Measurements from ENCODE around the gene E4F1. TPM values are rescaled to one million over a fixed set of nuclear protein-coding genes. Genes with fewer than 3 reads are reported as not detected.

The E4F1 gene
- total and polyA plus RNA-seq, 7 donors, result 10.8 to 26.9 (median 19.4) TPM

DNA sequence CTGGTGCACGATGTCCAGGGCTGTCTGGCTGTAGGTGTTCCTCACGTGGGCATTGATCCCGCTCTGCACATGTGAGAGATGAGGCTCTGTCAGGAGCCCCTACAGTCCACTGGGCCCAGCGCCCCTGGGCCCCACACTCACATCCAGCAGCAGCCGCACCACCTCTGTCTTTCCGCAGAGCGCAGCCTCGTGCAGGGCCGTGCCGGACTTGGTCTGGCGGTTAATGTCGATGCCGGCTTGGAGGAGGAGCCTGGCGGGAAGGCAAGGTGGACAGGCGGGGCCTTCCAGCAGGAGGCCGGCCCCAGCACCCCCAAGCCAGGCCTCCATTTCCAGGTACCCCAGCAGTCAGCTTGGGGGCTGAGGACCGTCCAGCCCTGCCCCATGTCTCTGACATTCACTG is 36.2 kb upstream of the E4F1 start:
- WGBS, 2 donors, result 44 to 76% methylated on average over 17 of the region's 17 CpGs
- no peaks in the 10 kb centered on the region for H3K9me3 ChIP-seq
- no peak overlapping the region for H3K4me3 ChIP-seq
- no peak for TF ChIP-seq EP300 (IDR thresholded peaks at IDR 0.05)
- TF ChIP-seq POLR2A (IDR thresholded peaks at IDR 0.05), result no peak
- TF ChIP-seq POLR2AphosphoS5 (IDR thresholded peaks at IDR 0.05), result no peak
- TF ChIP-seq, protein P1, sequence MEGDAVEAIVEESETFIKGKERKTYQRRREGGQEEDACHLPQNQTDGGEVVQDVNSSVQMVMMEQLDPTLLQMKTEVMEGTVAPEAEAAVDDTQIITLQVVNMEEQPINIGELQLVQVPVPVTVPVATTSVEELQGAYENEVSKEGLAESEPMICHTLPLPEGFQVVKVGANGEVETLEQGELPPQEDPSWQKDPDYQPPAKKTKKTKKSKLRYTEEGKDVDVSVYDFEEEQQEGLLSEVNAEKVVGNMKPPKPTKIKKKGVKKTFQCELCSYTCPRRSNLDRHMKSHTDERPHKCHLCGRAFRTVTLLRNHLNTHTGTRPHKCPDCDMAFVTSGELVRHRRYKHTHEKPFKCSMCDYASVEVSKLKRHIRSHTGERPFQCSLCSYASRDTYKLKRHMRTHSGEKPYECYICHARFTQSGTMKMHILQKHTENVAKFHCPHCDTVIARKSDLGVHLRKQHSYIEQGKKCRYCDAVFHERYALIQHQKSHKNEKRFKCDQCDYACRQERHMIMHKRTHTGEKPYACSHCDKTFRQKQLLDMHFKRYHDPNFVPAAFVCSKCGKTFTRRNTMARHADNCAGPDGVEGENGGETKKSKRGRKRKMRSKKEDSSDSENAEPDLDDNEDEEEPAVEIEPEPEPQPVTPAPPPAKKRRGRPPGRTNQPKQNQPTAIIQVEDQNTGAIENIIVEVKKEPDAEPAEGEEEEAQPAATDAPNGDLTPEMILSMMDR (IDR thresholded peaks at IDR 0.05), result no peak
- intact Hi-C loops (cut with DNase I), result no loop called here
- no peaks in the 10 kb centered on the region for H3K4me1 ChIP-seq
- no peak for DNase-seq
- H3K27ac ChIP-seq, result no peak overlapping the region
- H3K27me3 ChIP-seq, result no peaks in the 10 kb centered on the region
- H3K36me3 ChIP-seq, result no peaks in the 10 kb centered on the region

DNA sequence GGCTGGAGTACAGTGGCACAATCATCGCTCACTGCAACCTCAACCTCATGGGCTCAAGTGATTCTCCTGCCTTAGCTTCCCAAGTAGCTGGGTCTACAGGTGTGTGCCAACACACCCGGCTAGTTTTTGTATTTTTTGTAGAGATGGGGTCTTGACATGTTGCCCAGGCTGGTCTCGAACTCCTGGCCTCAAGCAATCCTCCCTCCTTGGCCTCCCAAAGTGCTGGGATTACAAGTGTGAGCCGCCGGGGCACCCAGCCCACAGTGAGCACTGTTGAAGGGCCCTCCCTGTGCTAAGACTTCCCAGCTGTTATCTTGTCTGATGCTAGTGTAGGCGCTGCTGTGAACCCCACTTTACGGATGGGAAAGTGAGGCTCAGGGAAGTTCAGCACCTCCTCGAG is 35.0 kb upstream of the E4F1 start:
- no peak for DNase-seq
- Histone ChIP-seq H3K36me3 (no peaks in the 10 kb centered on the region), H3K4me3 (no peak overlapping the region), H3K9me3 (no peaks in the 10 kb centered on the region), H3K27ac (no peak overlapping the region), H3K27me3 (peaks cover 0 to 3% (median 0%) of the 10 kb centered on the region in 3 donors), H3K4me1 (no peaks in the 10 kb centered on the region)
- WGBS, 2 donors, result 91 to 95% methylated on average over 8 of the region's 8 CpGs
- TF ChIP-seq, protein P1 (IDR thresholded peaks at IDR 0.05), result no peak
- TF ChIP-seq POLR2A (IDR thresholded peaks at IDR 0.05), result no peak
- no peak for TF ChIP-seq POLR2AphosphoS5 (IDR thresholded peaks at IDR 0.05)
- no peak for TF ChIP-seq EP300 (IDR thresholded peaks at IDR 0.05)
- intact Hi-C loops (cut with DNase I), result no loop called here

DNA sequence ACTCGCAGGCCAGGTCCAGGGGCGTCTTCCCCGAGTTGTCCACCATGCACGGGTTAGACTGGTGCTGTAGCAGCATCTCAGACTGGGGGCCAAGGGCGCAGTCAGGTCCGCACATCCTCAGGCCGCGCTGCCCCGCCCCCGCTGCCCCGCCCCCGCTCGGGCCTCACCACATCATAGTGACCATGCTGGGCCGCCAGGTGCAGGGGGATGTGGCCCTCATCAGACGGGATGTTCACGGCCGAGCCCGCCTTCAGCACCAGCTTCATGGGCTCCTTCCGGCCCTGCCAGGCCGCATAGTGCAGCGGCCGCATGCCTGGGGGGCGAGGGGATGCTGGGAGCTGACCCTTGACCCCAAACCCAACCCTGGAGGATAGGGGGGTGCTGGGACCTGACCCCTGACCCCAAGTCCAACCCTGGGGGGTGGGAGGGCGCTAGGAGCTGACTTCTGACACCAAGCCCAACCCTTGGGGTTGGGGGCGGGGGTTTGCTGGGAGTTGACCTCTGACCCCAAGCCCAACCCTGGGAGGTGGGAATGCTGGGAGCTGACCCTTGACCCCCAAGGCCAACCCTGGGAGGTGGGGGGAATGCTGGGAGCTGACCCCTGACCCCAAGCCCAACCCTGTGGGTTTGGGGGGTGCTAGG is 34.0 kb upstream of the E4F1 start:
- no peak overlapping the region for H3K4me3 ChIP-seq
- H3K4me1 ChIP-seq, result no peaks in the 10 kb centered on the region
- DNase-seq, result no peak
- no peaks in the 10 kb centered on the region for H3K36me3 ChIP-seq
- no peak overlapping the region for H3K27ac ChIP-seq
- H3K9me3 ChIP-seq, result no peaks in the 10 kb centered on the region
- 80 to 90% methylated on average over 25 of the region's 25 CpGs for WGBS, 2 donors
- no peak for TF ChIP-seq EP300 (IDR thresholded peaks at IDR 0.05)
- no peak for TF ChIP-seq POLR2AphosphoS5 (IDR thresholded peaks at IDR 0.05)
- TF ChIP-seq, protein P1 (IDR thresholded peaks at IDR 0.05), result no peak
- no peak for TF ChIP-seq POLR2A (IDR thresholded peaks at IDR 0.05)
- peaks cover 0 to 13% (median 5%) of the 10 kb centered on the region in 3 donors for H3K27me3 ChIP-seq
- intact Hi-C loops (cut with DNase I), result no loop called here

DNA sequence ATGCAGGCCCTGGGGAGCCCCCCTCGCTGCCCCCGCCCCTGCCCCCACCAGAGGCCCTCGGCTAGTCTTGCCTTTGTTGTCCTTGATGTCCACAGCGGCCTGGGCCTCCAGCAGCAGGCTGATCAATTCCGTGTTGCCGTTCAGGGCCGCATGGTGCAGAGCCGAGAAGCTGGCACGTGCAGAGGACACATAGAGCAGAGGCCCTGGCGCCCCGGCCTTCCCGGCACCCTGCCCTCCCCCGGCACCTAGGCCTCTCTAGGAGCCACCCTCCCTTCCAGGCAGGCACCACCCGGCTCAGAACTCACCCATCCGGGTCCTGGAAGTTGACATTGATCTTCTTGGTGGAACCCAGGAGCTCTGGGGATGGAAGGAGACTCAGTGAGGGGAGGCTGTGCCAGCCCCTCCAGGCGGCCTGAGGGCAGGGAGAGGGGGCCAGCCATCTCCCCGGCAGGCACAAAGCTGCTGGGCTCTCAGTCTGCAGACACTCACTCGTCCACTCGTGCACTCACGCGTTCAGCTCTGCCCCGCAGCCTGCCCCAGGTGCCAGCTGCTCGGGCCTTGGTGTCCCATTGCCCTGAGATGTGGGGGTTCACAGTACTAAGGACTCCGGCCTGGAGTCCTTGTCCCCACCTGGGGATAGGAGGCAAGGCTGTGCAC is 33.3 kb upstream of the E4F1 start:
- intact Hi-C loops (cut with DNase I), result no loop called here
- Histone ChIP-seq H3K27me3 (peaks cover 5 to 20% (median 12%) of the 10 kb centered on the region in 3 donors), H3K4me3 (no peak overlapping the region), H3K36me3 (no peaks in the 10 kb centered on the region), H3K9me3 (no peaks in the 10 kb centered on the region), H3K4me1 (peaks cover 0 to 3% (median 3%) of the 10 kb centered on the region in 4 donors), H3K27ac (no peak overlapping the region)
- no peak for DNase-seq
- no peak for TF ChIP-seq POLR2AphosphoS5 (IDR thresholded peaks at IDR 0.05)
- TF ChIP-seq, protein P1 (IDR thresholded peaks at IDR 0.05), result no peak
- no peak for TF ChIP-seq EP300 (IDR thresholded peaks at IDR 0.05)
- no peak for TF ChIP-seq POLR2A (IDR thresholded peaks at IDR 0.05)
- WGBS, 2 donors, result 81 to 87% methylated on average over 24 of the region's 24 CpGs
